RPMI8226 (cell line): ENCODE data around the gene B3GNT8.
"Not testable (repeated sequence)": the region's sequence is repeated elsewhere in the genome, so short reads cannot be mapped to it uniquely, and the experiment has no call there.

ENCODE experiments used
- DNase-seq: peaks from one replicate; pipeline ENCODE4 v3.0.0-alpha.2; 2015

B3GNT8 gene

GRCh38 chr19:41381536-41381935 lies 45.6 kb downstream of the B3GNT8 start:
- DNase-seq = not testable (repeated sequence)

GRCh38 chr19:41377977-41378709 lies 49.0 kb downstream of the B3GNT8 start:
- no peak for DNase-seq

GRCh38 chr19:41376998-41377365 lies 50.2 kb downstream of the B3GNT8 start:
- no peak for DNase-seq

GRCh38 chr19:41376241-41376997 lies 50.8 kb downstream of the B3GNT8 start, which contains the start of gene TMEM91:
Gene TMEM91, plus strand, starts transcription at chr19:41376533. Its CDS starts 1,777 bp downstream, at chr19:41378310.
- DNase-seq = no peak
